ENCODE measurements around the gene CFTR.

Gene CFTR

GRCh38 chr7:117603627-117604026 lies 123.8 kb downstream of the CFTR start:
- no peaks in the 10 kb centered on the region for H3K36me3 ChIP-seq (ENCODE audit: control insufficient read depth in 5 of 5, insufficient read depth in 5 of 5, low read length in 5 of 5)
- H3K27ac ChIP-seq (ENCODE audit: low read depth, low read length) = no peak overlapping the region
- no peaks in the 10 kb centered on the region for H3K4me1 ChIP-seq (ENCODE audit: control insufficient read depth in 5 of 5, insufficient read depth in 5 of 5, low read length in 5 of 5)
- no peaks in the 10 kb centered on the region for H3K9me3 ChIP-seq (ENCODE audit: control insufficient read depth in 5 of 5, low read length in 5 of 5)
- H3K9ac ChIP-seq (ENCODE audit: low read length in 5 of 5) = no peak overlapping the region
- no peak overlapping the region for H3K4me3 ChIP-seq (ENCODE audit: low read depth in 1 of 5, low read length in 5 of 5)
- no peaks in the 10 kb centered on the region for H3K27me3 ChIP-seq (ENCODE audit: control insufficient read depth in 5 of 5, insufficient read depth in 4 of 5, low read length in 5 of 5)

GRCh38 chr7:117605712-117606111 lies 125.9 kb downstream of the CFTR start:
- no peaks in the 10 kb centered on the region for H3K36me3 ChIP-seq (ENCODE audit: control insufficient read depth in 5 of 5, insufficient read depth in 5 of 5, low read length in 5 of 5)
- no peaks in the 10 kb centered on the region for H3K4me1 ChIP-seq (ENCODE audit: control insufficient read depth in 5 of 5, insufficient read depth in 5 of 5, low read length in 5 of 5)
- no peak overlapping the region for H3K27ac ChIP-seq (ENCODE audit: low read depth, low read length)
- H3K9ac ChIP-seq (ENCODE audit: low read length in 5 of 5) = no peak overlapping the region
- no peak overlapping the region for H3K4me3 ChIP-seq (ENCODE audit: low read depth in 1 of 5, low read length in 5 of 5)
- H3K27me3 ChIP-seq (ENCODE audit: control insufficient read depth in 5 of 5, insufficient read depth in 4 of 5, low read length in 5 of 5) = no peaks in the 10 kb centered on the region
- H3K9me3 ChIP-seq (ENCODE audit: control insufficient read depth in 5 of 5, low read length in 5 of 5) = no peaks in the 10 kb centered on the region

- no peaks in the 10 kb centered on the region for H3K36me3 ChIP-seq (ENCODE audit: control insufficient read depth in 5 of 5, insufficient read depth in 5 of 5, low read length in 5 of 5)
- no peak overlapping the region for H3K9ac ChIP-seq (ENCODE audit: low read length in 5 of 5)
- no peaks in the 10 kb centered on the region for H3K9me3 ChIP-seq (ENCODE audit: control insufficient read depth in 5 of 5, low read length in 5 of 5)
- H3K4me3 ChIP-seq (ENCODE audit: low read depth in 1 of 5, low read length in 5 of 5) = no peak overlapping the region
- no peaks in the 10 kb centered on the region for H3K4me1 ChIP-seq (ENCODE audit: control insufficient read depth in 5 of 5, insufficient read depth in 5 of 5, low read length in 5 of 5)
- H3K27me3 ChIP-seq (ENCODE audit: control insufficient read depth in 5 of 5, insufficient read depth in 4 of 5, low read length in 5 of 5) = no peaks in the 10 kb centered on the region
- no peak overlapping the region for H3K27ac ChIP-seq (ENCODE audit: low read depth, low read length)
These were observed 126.3 kb downstream of the CFTR start for GRCh38 chr7:117606132-117606531.

GRCh38 chr7:117610396-117610795 lies 130.6 kb downstream of the CFTR start:
- Histone ChIP-seq H3K4me3 (ENCODE audit: low read depth in 1 of 5, low read length in 5 of 5) (no peak overlapping the region), H3K9me3 (ENCODE audit: control insufficient read depth in 5 of 5, low read length in 5 of 5) (no peaks in the 10 kb centered on the region), H3K27me3 (ENCODE audit: control insufficient read depth in 5 of 5, insufficient read depth in 4 of 5, low read length in 5 of 5) (no peaks in the 10 kb centered on the region), H3K4me1 (ENCODE audit: control insufficient read depth in 5 of 5, insufficient read depth in 5 of 5, low read length in 5 of 5) (no peaks in the 10 kb centered on the region), H3K9ac (ENCODE audit: low read length in 5 of 5) (no peak overlapping the region), H3K36me3 (ENCODE audit: control insufficient read depth in 5 of 5, insufficient read depth in 5 of 5, low read length in 5 of 5) (no peaks in the 10 kb centered on the region), H3K27ac (ENCODE audit: low read depth, low read length) (no peak overlapping the region)

- Histone ChIP-seq H3K27ac (ENCODE audit: low read depth, low read length) (no peak overlapping the region), H3K9ac (ENCODE audit: low read length in 5 of 5) (no peak overlapping the region), H3K9me3 (ENCODE audit: control insufficient read depth in 5 of 5, low read length in 5 of 5) (no peaks in the 10 kb centered on the region), H3K4me3 (ENCODE audit: low read depth in 1 of 5, low read length in 5 of 5) (no peak overlapping the region), H3K27me3 (ENCODE audit: control insufficient read depth in 5 of 5, insufficient read depth in 4 of 5, low read length in 5 of 5) (no peaks in the 10 kb centered on the region), H3K36me3 (ENCODE audit: control insufficient read depth in 5 of 5, insufficient read depth in 5 of 5, low read length in 5 of 5) (no peaks in the 10 kb centered on the region), H3K4me1 (ENCODE audit: control insufficient read depth in 5 of 5, insufficient read depth in 5 of 5, low read length in 5 of 5) (no peaks in the 10 kb centered on the region)
These were observed 132.8 kb downstream of the CFTR start for GRCh38 chr7:117612637-117613036.

GRCh38 chr7:117616694-117617093 lies 136.9 kb downstream of the CFTR start:
- Histone ChIP-seq H3K27ac (ENCODE audit: low read depth, low read length) (no peak overlapping the region), H3K4me1 (ENCODE audit: control insufficient read depth in 5 of 5, insufficient read depth in 5 of 5, low read length in 5 of 5) (no peaks in the 10 kb centered on the region)

DNA sequence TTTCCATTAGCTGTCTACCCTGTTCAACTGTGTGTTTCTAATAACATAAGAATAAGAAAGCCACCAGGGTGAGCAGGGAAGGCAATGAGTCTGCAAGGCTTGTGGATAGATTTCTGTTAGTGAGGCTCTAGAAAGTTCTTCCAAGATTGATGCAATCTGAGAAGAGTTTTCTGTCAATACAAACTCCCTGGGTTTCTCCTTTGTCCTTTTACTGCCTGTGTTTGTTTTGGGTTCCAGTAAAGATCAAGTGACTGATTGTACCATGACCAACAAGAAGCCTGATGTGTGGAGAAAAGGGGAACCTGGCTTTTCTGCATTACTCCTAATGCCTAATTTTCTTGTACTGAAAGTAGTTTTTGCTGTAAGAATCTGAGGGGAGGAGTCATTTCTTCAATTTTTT lies 139.9 kb downstream of the CFTR start:
- no peak overlapping the region for H3K9ac ChIP-seq (ENCODE audit: low read length in 5 of 5)
- no peaks in the 10 kb centered on the region for H3K36me3 ChIP-seq (ENCODE audit: control insufficient read depth in 5 of 5, insufficient read depth in 5 of 5, low read length in 5 of 5)
- H3K9me3 ChIP-seq (ENCODE audit: control insufficient read depth in 5 of 5, low read length in 5 of 5) = no peaks in the 10 kb centered on the region
- H3K27ac ChIP-seq (ENCODE audit: low read depth, low read length) = no peak overlapping the region
- no peaks in the 10 kb centered on the region for H3K27me3 ChIP-seq (ENCODE audit: control insufficient read depth in 5 of 5, insufficient read depth in 4 of 5, low read length in 5 of 5)
- no peaks in the 10 kb centered on the region for H3K4me1 ChIP-seq (ENCODE audit: control insufficient read depth in 5 of 5, insufficient read depth in 5 of 5, low read length in 5 of 5)
- no peak overlapping the region for H3K4me3 ChIP-seq (ENCODE audit: low read depth in 1 of 5, low read length in 5 of 5)

More at GRCh38 chr7:117616694-117617093, 136.9 kb downstream of the CFTR start:
- H3K36me3 ChIP-seq (ENCODE audit: control insufficient read depth in 5 of 5, insufficient read depth in 5 of 5, low read length in 5 of 5) = no peaks in the 10 kb centered on the region
- H3K4me3 ChIP-seq (ENCODE audit: low read depth in 1 of 5, low read length in 5 of 5) = no peak overlapping the region
- H3K27me3 ChIP-seq (ENCODE audit: control insufficient read depth in 5 of 5, insufficient read depth in 4 of 5, low read length in 5 of 5) = no peaks in the 10 kb centered on the region
- H3K9me3 ChIP-seq (ENCODE audit: control insufficient read depth in 5 of 5, low read length in 5 of 5) = no peaks in the 10 kb centered on the region
- no peak overlapping the region for H3K9ac ChIP-seq (ENCODE audit: low read length in 5 of 5)

GRCh38 chr7:117621075-117621618 lies 141.3 kb downstream of the CFTR start:
- Histone ChIP-seq H3K36me3 (ENCODE audit: control insufficient read depth in 5 of 5, insufficient read depth in 5 of 5, low read length in 5 of 5) (no peaks in the 10 kb centered on the region), H3K4me1 (ENCODE audit: control insufficient read depth in 5 of 5, insufficient read depth in 5 of 5, low read length in 5 of 5) (no peaks in the 10 kb centered on the region), H3K27ac (ENCODE audit: low read depth, low read length) (no peak overlapping the region), H3K9ac (ENCODE audit: low read length in 5 of 5) (no peak overlapping the region), H3K4me3 (ENCODE audit: low read depth in 1 of 5, low read length in 5 of 5) (no peak overlapping the region), H3K27me3 (ENCODE audit: control insufficient read depth in 5 of 5, insufficient read depth in 4 of 5, low read length in 5 of 5) (no peaks in the 10 kb centered on the region), H3K9me3 (ENCODE audit: control insufficient read depth in 5 of 5, low read length in 5 of 5) (no peaks in the 10 kb centered on the region)

DNA sequence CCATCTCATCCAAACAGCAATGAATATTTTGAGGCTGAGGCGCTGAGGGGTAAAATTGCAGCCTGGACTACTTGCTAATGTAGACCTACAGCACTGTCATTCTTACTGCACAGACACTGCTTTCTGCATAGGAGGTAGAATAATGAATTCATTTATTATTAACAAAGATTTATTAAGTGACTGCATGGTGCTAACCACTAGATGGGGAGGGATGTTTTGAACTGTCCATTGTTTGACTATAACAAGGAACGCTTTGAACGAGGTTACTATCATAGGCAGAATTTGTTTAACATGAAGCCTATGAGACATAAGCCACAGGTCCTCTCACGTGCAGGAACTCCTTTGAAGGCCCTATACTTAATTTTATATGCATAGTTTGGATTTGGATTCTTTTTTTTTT lies 143.8 kb downstream of the CFTR start:
- Histone ChIP-seq H3K36me3 (ENCODE audit: control insufficient read depth in 5 of 5, insufficient read depth in 5 of 5, low read length in 5 of 5) (no peaks in the 10 kb centered on the region), H3K4me3 (ENCODE audit: low read depth in 1 of 5, low read length in 5 of 5) (no peak overlapping the region), H3K4me1 (ENCODE audit: control insufficient read depth in 5 of 5, insufficient read depth in 5 of 5, low read length in 5 of 5) (no peaks in the 10 kb centered on the region), H3K27me3 (ENCODE audit: control insufficient read depth in 5 of 5, insufficient read depth in 4 of 5, low read length in 5 of 5) (no peaks in the 10 kb centered on the region), H3K9me3 (ENCODE audit: control insufficient read depth in 5 of 5, low read length in 5 of 5) (no peaks in the 10 kb centered on the region), H3K9ac (ENCODE audit: low read length in 5 of 5) (no peak overlapping the region), H3K27ac (ENCODE audit: low read depth, low read length) (no peak overlapping the region)

DNA sequence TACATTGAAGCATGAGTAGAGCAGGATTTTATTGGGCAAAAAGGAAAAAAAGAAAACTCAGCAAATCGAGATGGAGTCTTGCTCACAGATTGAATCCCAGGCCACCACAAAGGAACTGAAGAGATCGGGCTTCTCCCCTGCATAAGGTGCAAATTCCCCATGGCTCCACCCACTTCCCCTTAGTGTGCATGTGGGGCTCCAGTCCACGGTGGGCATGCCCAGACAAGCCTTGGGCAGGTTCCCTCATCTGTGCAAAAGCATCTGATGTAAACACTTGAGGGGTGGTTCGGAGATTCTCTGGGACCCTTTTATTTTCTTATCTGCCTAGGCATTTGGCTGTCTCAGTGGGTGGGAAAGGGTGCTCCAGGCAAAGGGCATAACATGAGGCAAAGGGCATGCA lies 150.7 kb downstream of the CFTR start:
- Histone ChIP-seq H3K27ac (ENCODE audit: low read depth, low read length) (no peak overlapping the region), H3K9me3 (ENCODE audit: control insufficient read depth in 5 of 5, low read length in 5 of 5) (peaks cover 0 to 3% (median 0%) of the 10 kb centered on the region in 5 donors), H3K4me3 (ENCODE audit: low read depth in 1 of 5, low read length in 5 of 5) (no peak overlapping the region)

More for the DNA sequence above, 150.7 kb downstream of the CFTR start:
- Histone ChIP-seq H3K27me3 (ENCODE audit: control insufficient read depth in 5 of 5, insufficient read depth in 4 of 5, low read length in 5 of 5) (no peaks in the 10 kb centered on the region), H3K36me3 (ENCODE audit: control insufficient read depth in 5 of 5, insufficient read depth in 5 of 5, low read length in 5 of 5) (no peaks in the 10 kb centered on the region), H3K9ac (ENCODE audit: low read length in 5 of 5) (no peak overlapping the region), H3K4me1 (ENCODE audit: control insufficient read depth in 5 of 5, insufficient read depth in 5 of 5, low read length in 5 of 5) (no peaks in the 10 kb centered on the region)

Data from subcutaneous abdominal adipose tissue (tissue), 5 donors.